Skeletal muscle tissue (tissue), 4 donors: Measurements from ENCODE around the gene MUC4. TPM values are rescaled to one million over a fixed set of nuclear protein-coding genes. Genes with fewer than 3 reads are reported as not detected.
"Not testable (repeated sequence)": the region's sequence is repeated elsewhere in the genome, so short reads cannot be mapped to it uniquely, and the experiment has no call there.

Experiments used
- H3K27ac ChIP-seq: one replicate; pipeline ENCODE4 v1.7.0; 2013; ENCODE audit warnings: mild to moderate bottlenecking, low read depth, low read length, inconsistent platforms
- H3K27me3 ChIP-seq, 3 donors: one replicate each; pipeline ENCODE4 v1.7.0; 2013; ENCODE audit warnings: low read length in 3 of 3; ENCODE audit not compliant: control insufficient read depth in 3 of 3, insufficient read depth in 3 of 3
- H3K36me3 ChIP-seq, 3 donors: one replicate each; pipeline ENCODE4 v1.7.0; 2013; ENCODE audit warnings: low read length in 3 of 3; ENCODE audit not compliant: control insufficient read depth in 3 of 3, insufficient read depth in 3 of 3
- H3K4me1 ChIP-seq, 3 donors: one replicate each; pipeline ENCODE4 v1.7.0; 2013; ENCODE audit warnings: low read length in 3 of 3, mild to moderate bottlenecking in 3 of 3; ENCODE audit not compliant: control insufficient read depth in 3 of 3, insufficient read depth in 3 of 3
- H3K4me3 ChIP-seq, 3 donors: one replicate each; pipeline ENCODE4 v1.7.0; 2013; ENCODE audit warnings: low read length in 3 of 3
- H3K9ac ChIP-seq, 3 donors: one replicate each; pipeline ENCODE4 v1.7.0; 2013; ENCODE audit warnings: low read length in 3 of 3, mild to moderate bottlenecking in 3 of 3, moderate library complexity in 2 of 3, low read depth in 1 of 3
- H3K9me3 ChIP-seq, 3 donors: one replicate each; pipeline ENCODE4 v1.7.0; 2013; ENCODE audit warnings: low read length in 3 of 3; ENCODE audit not compliant: control insufficient read depth in 3 of 3
- total RNA-seq: library from RNA; depleted of rRNA; stranded (reverse); fragments of >200 nt; gene quantifications from one replicate; pipeline ENCODE4 v1.2.3, GENCODE V29; 2014
- donor health status: Osteomylitis.

Gene MUC4
- total RNA-seq, 1 donor from 2014 or later, result 0.52 TPM

GRCh38 chr3:195731356-195731905 is 80.3 kb downstream of the MUC4 start:
- Histone ChIP-seq H3K9ac (no peak overlapping the region), H3K27ac (no peak overlapping the region), H3K4me3 (no peak overlapping the region), H3K27me3 (no peaks in the 10 kb centered on the region), H3K36me3 (peaks cover 13 to 36% (median 13%) of the 10 kb centered on the region in 3 donors), H3K9me3 (no peaks in the 10 kb centered on the region), H3K4me1 (no peaks in the 10 kb centered on the region)

GRCh38 chr3:195729476-195730251 is 82.1 kb downstream of the MUC4 start:
- no peak overlapping the region for H3K27ac ChIP-seq
- no peak overlapping the region for H3K4me3 ChIP-seq
- H3K27me3 ChIP-seq, result no peaks in the 10 kb centered on the region
- peaks cover 8 to 24% (median 13%) of the 10 kb centered on the region in 3 donors for H3K36me3 ChIP-seq
- H3K4me1 ChIP-seq, result no peaks in the 10 kb centered on the region
- H3K9me3 ChIP-seq, result no peaks in the 10 kb centered on the region
- no peak overlapping the region for H3K9ac ChIP-seq

DNA sequence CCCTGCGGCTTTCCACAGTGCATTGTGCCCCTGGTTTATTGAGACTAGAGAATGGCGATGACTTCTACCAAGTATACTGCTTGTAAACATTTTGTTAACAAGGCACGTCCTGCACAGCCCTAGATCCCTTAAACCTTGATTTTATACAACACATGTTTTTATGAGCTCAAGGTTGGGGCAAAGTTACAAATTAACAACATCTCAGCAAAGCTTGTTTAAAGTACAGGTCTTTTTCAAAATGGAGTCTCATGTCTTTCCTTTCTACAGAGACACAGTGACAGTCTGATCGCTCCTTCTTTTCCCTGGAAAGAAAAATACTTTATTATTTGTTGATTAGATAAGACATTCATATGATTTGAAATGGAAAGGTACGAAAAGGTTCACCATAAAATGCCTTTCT is 82.9 kb downstream of the MUC4 start:
- H3K27me3 ChIP-seq, H3K9ac ChIP-seq, H3K4me1 ChIP-seq, H3K4me3 ChIP-seq, H3K27ac ChIP-seq, H3K9me3 ChIP-seq: not testable (repeated sequence)
- peaks cover 8 to 24% (median 13%) of the 10 kb centered on the region in 3 donors for H3K36me3 ChIP-seq

DNA sequence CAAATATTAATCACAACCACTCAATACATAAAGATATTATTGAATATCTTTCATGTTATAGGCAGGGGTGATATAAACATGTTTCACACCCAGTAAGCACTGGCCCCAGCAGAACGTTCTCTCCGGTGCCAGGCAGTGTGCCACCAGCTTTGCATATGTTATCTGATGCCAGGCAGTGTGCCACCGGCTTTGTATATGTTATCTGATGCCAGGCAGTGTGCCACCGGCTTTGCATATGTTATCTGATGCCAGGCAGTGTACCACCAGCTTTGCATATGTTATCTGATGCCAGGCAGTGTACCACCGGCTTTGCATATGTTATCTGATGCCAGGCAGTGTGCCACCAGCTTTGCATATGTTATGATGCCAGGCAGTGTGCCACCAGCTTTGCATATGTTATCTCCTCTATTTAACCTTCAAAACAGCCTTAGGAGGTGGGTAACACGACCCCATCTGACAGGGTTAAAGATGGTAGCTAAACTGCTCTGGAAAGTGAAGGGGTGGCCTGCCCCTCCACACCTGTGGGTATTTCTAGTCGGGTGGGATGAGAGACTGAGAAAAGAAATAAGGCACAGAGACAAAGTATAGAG is 84.0 kb downstream of the MUC4 start:
- Histone ChIP-seq H3K9me3 (no peaks in the 10 kb centered on the region), H3K36me3 (peaks cover 6 to 17% (median 7%) of the 10 kb centered on the region in 3 donors), H3K4me1 (no peaks in the 10 kb centered on the region), H3K9ac (no peak overlapping the region), H3K4me3 (no peak overlapping the region), H3K27ac (no peak overlapping the region), H3K27me3 (no peaks in the 10 kb centered on the region)

GRCh38 chr3:195725916-195726740 is 85.6 kb downstream of the MUC4 start:
- H3K4me1 ChIP-seq, H3K27ac ChIP-seq, H3K4me3 ChIP-seq, H3K9ac ChIP-seq, H3K9me3 ChIP-seq, H3K27me3 ChIP-seq: not testable (repeated sequence)
- H3K36me3 ChIP-seq, result peaks cover 0 to 12% (median 6%) of the 10 kb centered on the region in 3 donors

DNA sequence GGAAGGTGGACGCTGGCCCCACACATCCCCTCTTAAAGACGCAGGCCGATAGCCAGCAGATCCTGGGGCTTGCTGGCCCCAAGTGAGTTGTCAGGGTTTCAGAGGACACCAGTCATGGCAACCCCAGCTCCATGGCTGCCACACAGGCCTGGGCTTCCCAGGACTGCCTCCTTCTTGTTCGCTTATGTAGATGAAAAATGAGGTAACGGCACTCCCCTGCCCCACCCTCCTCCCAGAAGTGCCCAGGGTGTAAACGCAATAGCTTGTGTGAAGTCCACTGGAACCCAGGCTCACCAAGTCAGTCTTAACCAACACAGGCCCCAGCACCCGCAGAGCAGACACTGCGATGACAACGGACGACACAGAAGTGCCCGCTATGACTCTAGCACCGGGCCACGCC is 87.4 kb downstream of the MUC4 start:
- H3K27me3 ChIP-seq, H3K9ac ChIP-seq, H3K4me3 ChIP-seq, H3K27ac ChIP-seq, H3K9me3 ChIP-seq, H3K36me3 ChIP-seq, H3K4me1 ChIP-seq: not testable (repeated sequence)

GRCh38 chr3:195722996-195723345 is 88.8 kb downstream of the MUC4 start:
- not testable (repeated sequence) for H3K27me3 ChIP-seq, H3K4me1 ChIP-seq, H3K4me3 ChIP-seq, H3K9ac ChIP-seq, H3K27ac ChIP-seq, H3K9me3 ChIP-seq, H3K36me3 ChIP-seq

DNA sequence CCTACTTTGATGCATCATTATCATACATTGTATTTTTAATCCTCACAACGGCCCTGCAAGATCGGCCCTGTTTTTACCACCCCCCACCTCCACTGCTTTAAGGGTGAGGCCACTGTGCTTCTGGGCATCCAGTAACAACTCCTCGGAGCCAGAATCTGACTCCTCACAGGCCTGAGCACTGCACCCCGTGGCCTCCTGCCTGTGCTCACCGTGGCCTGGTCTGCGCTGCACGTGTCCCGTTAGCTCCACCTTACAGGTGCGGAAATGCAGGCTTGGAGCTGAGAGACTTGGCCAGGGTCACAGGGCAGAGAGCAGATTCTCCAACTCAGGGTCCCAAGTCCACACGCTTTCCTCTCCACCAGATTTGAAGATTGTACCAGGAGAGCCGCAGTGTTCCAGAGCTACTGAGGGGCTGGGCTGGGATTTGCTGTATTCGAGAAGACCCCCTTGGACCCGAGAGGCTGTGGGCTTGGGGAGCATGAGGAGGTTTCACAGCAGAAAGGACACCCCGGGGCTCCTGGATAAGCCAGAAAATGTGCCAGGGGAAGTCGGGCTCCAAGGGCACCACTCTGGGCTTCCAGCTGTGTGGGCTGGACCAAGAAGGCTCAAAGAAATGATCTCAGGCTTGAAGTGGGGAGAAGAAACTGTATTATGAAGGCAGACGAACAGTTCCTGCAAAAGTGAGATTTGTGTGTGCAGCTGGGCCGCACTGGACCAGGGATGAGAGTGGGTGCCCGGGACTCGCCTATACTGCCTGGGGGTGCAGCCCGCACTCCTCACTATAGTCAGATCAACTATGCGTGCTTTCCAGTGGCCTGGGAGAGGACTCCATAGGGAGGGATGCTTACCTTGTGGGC is 89.4 kb downstream of the MUC4 start:
- not testable (repeated sequence) for H3K4me1 ChIP-seq, H3K27me3 ChIP-seq, H3K4me3 ChIP-seq, H3K9me3 ChIP-seq, H3K36me3 ChIP-seq, H3K9ac ChIP-seq, H3K27ac ChIP-seq

DNA sequence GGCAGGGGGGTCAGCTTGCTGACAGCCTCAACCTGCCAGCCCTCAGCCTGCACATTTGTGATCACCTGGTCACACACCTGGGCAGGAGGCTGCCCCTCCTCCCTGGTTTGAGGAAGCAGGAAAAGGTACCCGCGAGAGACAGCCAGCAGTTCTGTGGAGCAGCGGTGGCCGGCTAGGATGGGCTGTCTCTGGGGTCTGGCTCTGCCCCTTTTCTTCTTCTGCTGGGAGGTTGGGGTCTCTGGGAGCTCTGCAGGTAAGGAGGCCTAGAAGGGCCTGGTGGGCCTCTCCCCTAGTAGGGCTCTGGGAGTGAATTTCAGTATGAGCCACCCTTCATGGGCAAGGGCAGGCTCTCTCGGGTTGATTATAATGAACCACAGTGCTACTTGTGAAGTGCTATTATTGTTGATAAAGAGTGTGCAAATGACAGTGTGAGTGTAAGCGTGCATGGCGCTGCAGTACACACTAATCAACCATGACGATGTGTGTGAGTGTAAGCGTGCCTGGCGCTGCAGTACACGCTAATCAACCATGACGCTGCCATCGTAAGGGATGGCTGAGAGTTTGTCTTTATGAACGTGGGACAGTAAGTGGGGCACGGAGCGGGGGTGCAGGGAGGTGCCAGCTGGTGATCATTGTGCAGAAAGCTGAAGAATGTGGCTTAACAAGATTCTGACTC is 90.8 kb downstream of the MUC4 start, which contains the start of gene MUC20:
Gene MUC20, plus strand, starts transcription at position 148 of the 676 bp plus-strand sequence. Its CDS starts 30 bp downstream, at position 178.
- not testable (repeated sequence) for H3K9ac ChIP-seq, H3K36me3 ChIP-seq, H3K4me3 ChIP-seq

More for the DNA sequence above, 90.8 kb downstream of the MUC4 start, which contains the start of gene MUC20:
- H3K27me3 ChIP-seq, H3K4me1 ChIP-seq, H3K9me3 ChIP-seq, H3K27ac ChIP-seq: not testable (repeated sequence)
